HG03045 (cell line): ENCODE results near the gene MITF.

ENCODE experiments used
- ATAC-seq: cut with Tn5 transposase; IDR thresholded peaks from one replicate; pipeline ENCODE4 v1.9.1; 2021; ENCODE audit warnings: mild to moderate bottlenecking, moderate library complexity; ENCODE audit not compliant: unreplicated experiment

Gene MITF

GRCh38 chr3:69944931-69945493 is 205.7 kb downstream of the MITF start:
- no peak for ATAC-seq

- no peak for ATAC-seq
Observed at GRCh38 chr3:69948246-69948862, 209.1 kb downstream of the MITF start.

GRCh38 chr3:69951616-69952015 is 212.4 kb downstream of the MITF start:
- ATAC-seq: no peak

- ATAC-seq: no peak
Observed at GRCh38 chr3:69959581-69959980, 220.3 kb downstream of the MITF start.

GRCh38 chr3:69961706-69962439 is 222.6 kb downstream of the MITF start:
- no peak for ATAC-seq

GRCh38 chr3:69963643-69964042 is 224.4 kb downstream of the MITF start:
- ATAC-seq: no peak

GRCh38 chr3:69967156-69967555 is 227.9 kb downstream of the MITF start:
- no peak for ATAC-seq

- no peak for ATAC-seq
Observed at GRCh38 chr3:69970827-69971226, 231.6 kb downstream of the MITF start.

GRCh38 chr3:69972672-69973071 is 233.4 kb downstream of the MITF start:
- ATAC-seq: no peak

- ATAC-seq: no peak
Observed at GRCh38 chr3:69976021-69976420, 236.8 kb downstream of the MITF start.

- no peak for ATAC-seq
Observed at GRCh38 chr3:69983546-69984265, 244.4 kb downstream of the MITF start.

- no peak for ATAC-seq
Observed at GRCh38 chr3:69985266-69985665, 246.0 kb downstream of the MITF start.

GRCh38 chr3:69986419-69986818 is 247.2 kb downstream of the MITF start:
- no peak for ATAC-seq

GRCh38 chr3:69987833-69988232 is 248.6 kb downstream of the MITF start:
- no peak for ATAC-seq

- ATAC-seq: no peak
Observed at GRCh38 chr3:69993757-69994156, 254.5 kb downstream of the MITF start.

- no peak for ATAC-seq
Observed at GRCh38 chr3:69994919-69995318, 255.7 kb downstream of the MITF start.

GRCh38 chr3:69997631-69998307 is 258.5 kb downstream of the MITF start:
- no peak for ATAC-seq

GRCh38 chr3:69998759-69999139 is 259.5 kb downstream of the MITF start:
- ATAC-seq: no peak

- ATAC-seq: no peak
Observed at GRCh38 chr3:69999140-70000027, 260.1 kb downstream of the MITF start, which contains the start of gene SAMMSON. TSS of gene SAMMSON (plus strand) at chr3:69999733.

- ATAC-seq: no peak
Observed at GRCh38 chr3:70000028-70000410, 260.8 kb downstream of the MITF start.
